Measurements from ENCODE around the gene TNK1. TPM values are rescaled to one million over a fixed set of nuclear protein-coding genes. Genes with fewer than 3 reads are reported as not detected.

Gene TNK1
- polyA plus RNA-seq, 12 donors = 0.15 to 3.8 (median 0.47) TPM; not detected in 2

GRCh38 chr17:7432296-7432695, 51.4 kb downstream of the TNK1 start:
- no peak for DNase-seq

- no peak for DNase-seq
These were observed 55.0 kb downstream of the TNK1 start for GRCh38 chr17:7435676-7436555.

GRCh38 chr17:7436556-7437368, 55.9 kb downstream of the TNK1 start:
- DNase-seq = no peak

GRCh38 chr17:7437369-7437863, 56.5 kb downstream of the TNK1 start:
- no peak for DNase-seq

GRCh38 chr17:7437950-7438614, 57.2 kb downstream of the TNK1 start:
- DNase-seq = no peak

GRCh38 chr17:7438656-7439460, 58.0 kb downstream of the TNK1 start:
- no peak for DNase-seq

Other genes with a start within 250 kb of the TNK1 start
- gene ASGR1, start 201.7 kb upstream of the TNK1 start, polyA plus RNA-seq (ENCODE audit: insufficient read length in 12 of 12) = 1 to 10 TPM in 10 of 12 donors, not detected in 2; 1.4 to 10.0 (median 2.2) TPM
- gene DLG4, start 161.3 kb upstream of the TNK1 start, polyA plus RNA-seq (ENCODE audit: insufficient read length in 12 of 12) = 10 to 100 TPM in 11 of 12 donors, not detected in 1; 14.8 to 47.6 (median 19.5) TPM
- 100 to 1,000 TPM in 11 of 12 donors, not detected in 1; 217 to 359 (median 236) TPM for gene ACADVL, start 161.2 kb upstream of the TNK1 start, polyA plus RNA-seq (ENCODE audit: insufficient read length in 12 of 12)
- gene DVL2, start 146.6 kb upstream of the TNK1 start, polyA plus RNA-seq (ENCODE audit: insufficient read length in 12 of 12) = 10 to 100 TPM in 11 of 12 donors, not detected in 1; 26.7 to 49.0 (median 33.7) TPM
- gene PHF23, start 141.6 kb upstream of the TNK1 start, polyA plus RNA-seq (ENCODE audit: insufficient read length in 12 of 12) = 10 to 100 TPM in 11 of 12 donors, not detected in 1; 22.6 to 56.9 (median 33.3) TPM
- 100 to 1,000 TPM in 11 of 12 donors, not detected in 1; 201 to 913 (median 299) TPM for gene GABARAP, start 138.6 kb upstream of the TNK1 start, polyA plus RNA-seq (ENCODE audit: insufficient read length in 12 of 12)
- gene CTDNEP1, start 129.4 kb upstream of the TNK1 start, polyA plus RNA-seq (ENCODE audit: insufficient read length in 12 of 12) = 100 to 1,000 TPM in 11 of 12 donors, not detected in 1; 152 to 205 (median 181) TPM
- 10 to 100 TPM in 11 of 12 donors, not detected in 1; 32.1 to 70.1 (median 38.0) TPM for gene ELP5, start 128.9 kb upstream of the TNK1 start, polyA plus RNA-seq (ENCODE audit: insufficient read length in 12 of 12)
- 10 to 100 TPM in 1 of 12 donors, 1 to 10 TPM in 7, under 1 TPM in 3, not detected in 1; 0.32 to 39.4 (median 1.1) TPM for gene CLDN7, start 118.6 kb upstream of the TNK1 start, polyA plus RNA-seq (ENCODE audit: insufficient read length in 12 of 12)
- gene SLC2A4, start 99.4 kb upstream of the TNK1 start, polyA plus RNA-seq (ENCODE audit: insufficient read length in 12 of 12) = 10 to 100 TPM in 10 of 12 donors, 1 to 10 TPM in 1, not detected in 1; 6.9 to 49.0 (median 19.5) TPM
- gene YBX2, start 86.5 kb upstream of the TNK1 start, polyA plus RNA-seq (ENCODE audit: insufficient read length in 12 of 12) = 1 to 10 TPM in 9 of 12 donors, under 1 TPM in 2, not detected in 1; 0.41 to 6.7 (median 2.3) TPM
- 100 to 1,000 TPM; 199 to 437 (median 272) TPM for gene EIF5A, start 73.5 kb upstream of the TNK1 start, polyA plus RNA-seq (ENCODE audit: insufficient read length in 12 of 12)
- 100 to 1,000 TPM in 1 of 12 donors, 10 to 100 TPM in 10, not detected in 1; 56.0 to 125 (median 60.5) TPM for gene GPS2, start 65.7 kb upstream of the TNK1 start, polyA plus RNA-seq (ENCODE audit: insufficient read length in 12 of 12)
- gene NEURL4, start 51.8 kb upstream of the TNK1 start, polyA plus RNA-seq (ENCODE audit: insufficient read length in 12 of 12) = 10 to 100 TPM in 11 of 12 donors, not detected in 1; 12.7 to 24.9 (median 17.4) TPM
- 10 to 100 TPM in 3 of 12 donors, 1 to 10 TPM in 8, not detected in 1; 2.8 to 17.4 (median 8.1) TPM for gene ACAP1, start 44.6 kb upstream of the TNK1 start, polyA plus RNA-seq (ENCODE audit: insufficient read length in 12 of 12)
- 1 to 10 TPM in 11 of 12 donors, not detected in 1; 5.0 to 9.0 (median 6.6) TPM for gene KCTD11, start 28.9 kb upstream of the TNK1 start, polyA plus RNA-seq (ENCODE audit: insufficient read length in 12 of 12)
- gene TMEM95, start 25.9 kb upstream of the TNK1 start, polyA plus RNA-seq (ENCODE audit: insufficient read length in 12 of 12) = not detected
- 10 to 100 TPM in 11 of 12 donors, not detected in 1; 19.8 to 52.1 (median 23.2) TPM for gene PLSCR3, start 13.4 kb downstream of the TNK1 start, polyA plus RNA-seq (ENCODE audit: insufficient read length in 12 of 12)
- 10 to 100 TPM in 11 of 12 donors, not detected in 1; 45.1 to 67.7 (median 49.8) TPM for gene TMEM256, start 23.0 kb downstream of the TNK1 start, polyA plus RNA-seq (ENCODE audit: insufficient read length in 12 of 12)
- 10 to 100 TPM in 11 of 12 donors, not detected in 1; 17.0 to 37.6 (median 24.5) TPM for gene NLGN2, start 26.8 kb downstream of the TNK1 start, polyA plus RNA-seq (ENCODE audit: insufficient read length in 12 of 12)
- gene SPEM1, start 39.2 kb downstream of the TNK1 start, polyA plus RNA-seq (ENCODE audit: insufficient read length in 12 of 12) = not detected
- gene SPEM2, start 44.5 kb downstream of the TNK1 start, polyA plus RNA-seq (ENCODE audit: insufficient read length in 12 of 12) = not detected
- not detected for gene SPEM3, start 47.8 kb downstream of the TNK1 start, polyA plus RNA-seq (ENCODE audit: insufficient read length in 12 of 12)
- 1 to 10 TPM in 3 of 12 donors, under 1 TPM in 7, not detected in 2; 0.62 to 2.2 (median 0.86) TPM for gene TMEM102, start 54.3 kb downstream of the TNK1 start, polyA plus RNA-seq (ENCODE audit: insufficient read length in 12 of 12)
- 10 to 100 TPM in 1 of 12 donors, 1 to 10 TPM in 9, under 1 TPM in 1, not detected in 1; 0.97 to 15.9 (median 2.4) TPM for gene FGF11, start 58.4 kb downstream of the TNK1 start, polyA plus RNA-seq (ENCODE audit: insufficient read length in 12 of 12)
- 10 to 100 TPM in 11 of 12 donors, not detected in 1; 35.1 to 91.7 (median 79.7) TPM for gene CHRNB1, start 64.0 kb downstream of the TNK1 start, polyA plus RNA-seq (ENCODE audit: insufficient read length in 12 of 12)
- 10 to 100 TPM in 11 of 12 donors, not detected in 1; 20.6 to 54.7 (median 24.4) TPM for gene ZBTB4, start 98.5 kb downstream of the TNK1 start, polyA plus RNA-seq (ENCODE audit: insufficient read length in 12 of 12)
- gene SLC35G6, start 100.4 kb downstream of the TNK1 start, polyA plus RNA-seq (ENCODE audit: insufficient read length in 12 of 12) = under 1 TPM in 9 of 12 donors, not detected in 3; 0.08 to 0.65 (median 0.29) TPM
- 100 to 1,000 TPM in 2 of 12 donors, 10 to 100 TPM in 10; 42.7 to 443 (median 60.3) TPM for gene POLR2A, start 103.3 kb downstream of the TNK1 start, polyA plus RNA-seq (ENCODE audit: insufficient read length in 12 of 12)
- gene TNFSF12, start 168.0 kb downstream of the TNK1 start, polyA plus RNA-seq (ENCODE audit: insufficient read length in 12 of 12) = 10 to 100 TPM in 11 of 12 donors, not detected in 1; 18.6 to 34.0 (median 24.7) TPM
- 10 to 100 TPM in 1 of 12 donors, 1 to 10 TPM in 10, not detected in 1; 2.8 to 21.1 (median 4.4) TPM for gene TNFSF13, start 177.7 kb downstream of the TNK1 start, polyA plus RNA-seq (ENCODE audit: insufficient read length in 12 of 12)
- 10 to 100 TPM in 11 of 12 donors, not detected in 1; 30.8 to 61.1 (median 43.5) TPM for gene SENP3, start 180.8 kb downstream of the TNK1 start, polyA plus RNA-seq (ENCODE audit: insufficient read length in 12 of 12)
- 100 to 1,000 TPM in 1 of 12 donors, 10 to 100 TPM in 10, not detected in 1; 16.8 to 222 (median 25.6) TPM for gene CD68, start 198.5 kb downstream of the TNK1 start, polyA plus RNA-seq (ENCODE audit: insufficient read length in 12 of 12)
- gene MPDU1, start 202.8 kb downstream of the TNK1 start, polyA plus RNA-seq (ENCODE audit: insufficient read length in 12 of 12) = 10 to 100 TPM in 11 of 12 donors, not detected in 1; 26.7 to 60.9 (median 46.7) TPM
- gene SOX15, start 209.0 kb downstream of the TNK1 start, polyA plus RNA-seq (ENCODE audit: insufficient read length in 12 of 12) = 10 to 100 TPM in 1 of 12 donors, 1 to 10 TPM in 9, not detected in 2; 1.3 to 12.9 (median 1.8) TPM
- 10 to 100 TPM in 11 of 12 donors, not detected in 1; 30.5 to 71.8 (median 37.0) TPM for gene FXR2, start 233.8 kb downstream of the TNK1 start, polyA plus RNA-seq (ENCODE audit: insufficient read length in 12 of 12)
- gene SAT2, start 246.7 kb downstream of the TNK1 start, polyA plus RNA-seq (ENCODE audit: insufficient read length in 12 of 12) = 10 to 100 TPM in 11 of 12 donors, not detected in 1; 44.5 to 83.2 (median 68.8) TPM
- 1 to 10 TPM in 7 of 12 donors, under 1 TPM in 3, not detected in 2; 0.60 to 2.1 (median 1.2) TPM for gene SHBG, start 249.0 kb downstream of the TNK1 start, polyA plus RNA-seq (ENCODE audit: insufficient read length in 12 of 12)

All from muscle of arm (tissue), 12 donors.